Activated CD4-positive, alpha-beta T cell treated with anti-CD3 and anti-CD28 coated beads for 24 hours (primary cell): ENCODE measurements around the gene TOPBP1.
"Not testable (repeated sequence)": the region's sequence is repeated elsewhere in the genome, so short reads cannot be mapped to it uniquely, and the experiment has no call there.

Source experiments
- DNase-seq, 2 donors: peaks; one replicate each; pipeline ENCODE4 v3.0.0-alpha.2; 2020; ENCODE audit warnings: low read depth in 2 of 2

Gene TOPBP1

DNA sequence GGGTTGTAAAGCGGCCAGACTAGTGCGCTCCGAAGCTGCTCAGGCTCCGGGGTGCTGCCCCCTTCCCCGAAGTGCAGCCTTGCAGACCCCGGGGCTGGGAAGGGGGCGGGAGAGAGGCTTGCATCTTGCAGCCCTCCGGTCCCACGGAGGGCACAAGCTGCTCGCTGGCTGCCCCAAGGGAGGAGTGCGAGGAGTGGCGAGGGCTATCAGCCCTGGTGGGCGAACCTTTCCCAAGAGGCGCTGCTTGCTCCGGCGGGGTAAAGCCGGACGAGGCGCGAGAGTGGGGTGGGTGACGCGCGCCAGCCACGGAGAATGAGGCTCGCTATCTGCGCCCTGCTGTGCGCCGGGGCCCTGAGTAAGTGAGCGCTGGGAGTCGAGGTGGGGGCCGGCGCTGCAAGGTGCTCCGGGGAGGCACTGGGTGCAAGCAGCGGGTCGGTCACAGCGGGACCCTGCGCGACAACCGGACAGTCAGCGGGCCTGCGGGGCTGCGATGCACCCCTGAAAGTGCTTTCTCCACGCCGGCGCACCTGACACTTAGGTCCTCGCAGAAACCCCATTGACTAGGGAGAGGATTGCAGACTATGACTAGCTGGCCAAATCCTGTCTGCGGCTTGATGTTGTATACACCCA is 12.7 kb upstream of the TOPBP1 start:
- no peak for DNase-seq

DNA sequence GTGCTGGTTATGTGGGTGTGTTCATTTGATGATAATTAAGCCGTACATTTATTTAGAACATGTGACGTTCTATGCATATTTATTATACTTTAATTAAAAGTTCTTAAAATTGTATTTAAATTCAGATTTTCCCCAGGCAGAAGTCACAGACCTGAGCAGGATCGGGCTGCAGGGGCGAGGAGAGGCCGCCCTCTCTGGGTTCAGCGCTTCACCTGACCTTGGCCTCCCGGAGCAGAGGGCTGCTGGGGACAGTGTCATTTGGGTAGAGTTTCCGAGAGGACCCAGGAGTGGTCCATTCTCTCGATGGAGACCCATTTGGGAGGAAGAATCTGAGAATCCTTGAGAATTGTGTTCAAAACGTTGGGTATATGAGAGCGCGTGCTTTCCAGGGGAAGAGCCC is 12.0 kb upstream of the TOPBP1 start:
- no peak for DNase-seq

DNA sequence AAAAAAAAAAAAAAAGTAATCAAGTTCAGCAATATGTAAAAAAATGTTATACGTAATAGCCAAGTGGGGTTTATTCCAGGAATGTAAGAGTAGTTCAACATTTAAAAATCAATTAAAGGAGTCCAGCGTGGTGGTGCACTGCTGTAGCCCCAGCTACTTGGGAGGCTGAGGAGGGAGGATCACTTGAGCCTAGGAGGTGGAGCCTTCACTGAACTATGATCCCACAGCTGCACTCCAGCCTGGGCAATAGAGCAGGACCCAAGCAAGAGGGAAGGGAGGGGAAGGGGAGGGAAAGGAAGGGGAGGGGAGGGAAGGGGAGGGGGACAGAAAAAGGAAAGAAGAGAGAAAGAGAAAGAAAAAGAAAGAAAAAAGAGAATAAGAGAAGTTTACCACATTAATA is 10.7 kb upstream of the TOPBP1 start:
- DNase-seq = no peak

DNA sequence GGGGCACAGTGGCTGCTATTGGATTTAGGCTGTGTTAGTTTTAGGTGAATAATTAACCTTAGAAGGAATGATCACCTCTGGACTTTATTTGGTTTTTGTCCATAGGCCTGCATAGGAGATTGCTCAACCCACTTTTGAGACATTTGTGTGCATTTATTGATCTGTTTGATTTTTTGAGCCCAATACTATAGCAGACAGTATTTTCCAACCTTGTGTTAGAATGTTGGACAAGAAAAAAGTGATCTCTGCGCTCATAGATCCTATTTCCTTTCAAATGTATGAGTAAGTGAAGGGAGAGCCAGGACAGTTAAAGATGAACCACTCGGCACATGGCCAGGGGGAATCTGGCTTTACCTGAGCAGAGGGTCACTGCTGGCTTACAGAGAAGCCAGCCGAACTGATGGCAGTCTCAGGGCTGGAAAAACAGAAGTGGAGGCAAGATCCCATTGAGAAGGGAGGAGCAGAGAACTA is 8.8 kb upstream of the TOPBP1 start:
- no peak for DNase-seq

DNA sequence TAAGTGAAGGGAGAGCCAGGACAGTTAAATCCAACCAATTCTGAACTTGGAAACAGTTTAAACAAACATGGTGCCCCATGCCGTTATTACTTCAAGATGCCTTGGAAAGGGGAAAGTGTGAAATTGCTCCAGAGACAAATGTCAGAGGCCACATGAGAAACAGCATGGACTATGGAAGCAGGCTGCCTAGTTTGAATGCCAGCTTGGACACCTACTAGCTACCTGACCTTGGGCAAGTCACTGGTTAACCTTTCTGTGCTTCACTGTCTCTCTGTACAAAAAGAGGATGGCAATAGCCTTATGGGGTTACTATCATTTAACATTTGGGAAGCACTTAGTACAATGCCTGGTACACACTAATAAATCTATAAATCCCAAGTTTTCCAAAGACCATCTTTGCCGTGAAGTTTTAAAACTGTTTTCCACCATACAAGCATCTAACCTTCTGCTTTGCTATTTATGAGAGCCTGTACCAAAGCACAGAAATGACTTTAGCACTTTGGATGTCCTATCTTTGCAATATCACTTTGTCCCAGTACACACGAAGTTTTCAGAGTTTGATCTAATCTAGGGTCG is 8.3 kb upstream of the TOPBP1 start:
- no peak for DNase-seq

DNA sequence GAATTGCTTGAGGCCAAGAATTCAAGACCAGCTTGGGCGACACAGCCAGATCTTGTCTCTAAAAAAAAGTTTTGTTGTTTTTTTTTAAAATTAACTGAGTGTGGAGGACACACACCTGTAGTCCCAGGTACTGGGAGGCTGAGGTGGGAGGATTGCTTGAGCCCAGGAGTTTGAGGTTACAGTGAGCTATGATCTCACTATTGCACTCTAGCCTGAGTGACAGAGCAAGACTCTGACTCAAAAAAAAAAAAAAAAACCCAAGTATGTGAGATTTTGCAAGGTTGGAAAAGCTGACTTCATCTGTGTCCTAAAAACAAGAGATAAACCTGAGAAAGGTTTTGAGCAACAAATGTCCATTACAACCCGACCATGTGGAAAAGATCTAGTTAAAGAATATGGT is 5.4 kb upstream of the TOPBP1 start:
- DNase-seq = no peak

DNA sequence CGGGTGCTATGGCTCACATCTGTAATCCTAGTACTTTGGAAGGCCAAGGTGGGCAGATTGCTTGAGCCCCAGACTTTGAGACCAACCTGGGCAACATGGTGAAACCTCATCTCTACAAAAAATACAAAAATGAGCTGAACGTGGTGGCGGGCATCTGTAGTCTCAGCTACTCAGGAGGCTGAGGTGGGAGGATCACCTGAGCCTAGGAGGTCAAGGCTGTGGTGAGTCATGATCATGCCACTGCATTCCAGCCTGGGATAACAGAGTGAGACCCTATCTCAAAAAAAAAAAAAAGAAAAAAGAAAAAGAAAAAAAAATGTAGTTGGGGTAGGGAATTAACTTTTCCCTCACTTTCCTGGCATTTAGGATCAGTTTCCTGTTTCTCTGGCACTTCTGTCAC is 3.4 kb upstream of the TOPBP1 start:
- not testable (repeated sequence) for DNase-seq

DNA sequence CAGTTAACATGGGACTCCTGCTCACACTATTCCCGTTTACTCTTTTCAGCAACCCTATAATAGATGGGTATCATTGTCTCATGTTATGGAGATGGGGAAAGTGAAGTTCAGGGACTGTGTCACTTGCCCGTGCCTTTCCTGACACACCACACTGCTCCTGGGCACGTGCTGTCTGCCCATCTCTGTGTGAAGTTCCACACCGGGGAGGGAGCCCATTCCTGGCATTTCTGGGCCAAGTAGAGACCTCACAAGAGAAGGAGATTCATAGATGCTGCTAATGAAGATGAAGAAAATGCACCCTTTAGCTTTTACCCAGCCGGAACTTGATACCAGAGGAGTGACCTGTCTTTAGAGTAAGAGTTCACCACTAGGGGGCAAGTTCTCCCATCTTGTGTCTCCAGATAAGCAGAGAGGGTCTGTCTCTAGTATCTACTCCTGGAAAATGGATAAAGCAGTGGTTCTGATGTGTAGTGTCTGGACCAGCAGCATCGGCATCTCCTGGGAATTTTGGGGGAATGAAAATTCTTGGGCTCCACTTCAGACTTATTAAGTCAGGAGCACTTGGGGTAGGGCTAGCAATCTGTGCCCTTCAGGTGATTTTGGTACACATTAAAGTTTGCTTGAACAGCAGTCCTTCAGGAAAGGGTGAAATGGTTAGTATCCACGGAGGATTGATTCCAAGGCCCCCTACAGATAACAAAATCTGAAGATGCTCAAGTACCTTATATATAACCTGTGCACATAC is 2.0 kb upstream of the TOPBP1 start:
- DNase-seq = peak in 1 of 2 donors; percentile 10

DNA sequence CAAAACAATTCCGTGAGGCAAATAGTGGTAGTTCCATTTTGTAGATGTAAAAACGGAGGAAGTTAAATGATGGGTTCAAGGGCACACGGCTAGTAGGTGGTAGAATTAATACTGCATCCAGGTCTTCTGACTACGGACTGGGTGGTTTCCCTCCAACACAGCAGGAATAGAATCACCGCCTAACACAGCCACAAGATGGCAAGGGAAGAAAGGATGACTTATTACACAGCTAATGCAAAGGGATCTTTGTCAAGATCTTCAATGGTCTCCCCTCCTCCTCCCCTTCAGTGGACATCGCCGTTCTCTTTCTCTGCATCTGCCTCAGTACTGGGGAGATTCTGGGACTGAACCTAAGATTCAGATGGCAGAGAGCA is 524 bp upstream of the TOPBP1 start:
- DNase-seq = no peak

DNA sequence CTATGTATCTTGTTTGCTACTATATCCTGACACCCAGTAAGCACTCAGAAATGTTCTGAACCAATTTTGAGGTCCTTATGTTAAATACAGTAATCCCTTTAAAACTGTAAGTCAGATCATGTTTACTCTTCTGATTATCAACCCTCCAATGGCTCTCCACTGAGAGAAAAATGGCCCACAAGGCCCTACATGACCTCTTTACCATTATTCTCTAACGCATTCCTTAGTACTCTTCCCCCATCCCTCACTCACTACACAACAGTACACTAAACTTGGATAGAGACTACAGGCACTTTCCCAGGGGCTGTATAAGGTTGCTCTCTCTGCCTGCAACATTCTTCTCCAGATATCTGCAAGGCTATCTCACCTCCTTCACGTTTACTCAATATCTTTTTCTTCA is 1.9 kb downstream of the TOPBP1 start:
- no peak for DNase-seq

DNA sequence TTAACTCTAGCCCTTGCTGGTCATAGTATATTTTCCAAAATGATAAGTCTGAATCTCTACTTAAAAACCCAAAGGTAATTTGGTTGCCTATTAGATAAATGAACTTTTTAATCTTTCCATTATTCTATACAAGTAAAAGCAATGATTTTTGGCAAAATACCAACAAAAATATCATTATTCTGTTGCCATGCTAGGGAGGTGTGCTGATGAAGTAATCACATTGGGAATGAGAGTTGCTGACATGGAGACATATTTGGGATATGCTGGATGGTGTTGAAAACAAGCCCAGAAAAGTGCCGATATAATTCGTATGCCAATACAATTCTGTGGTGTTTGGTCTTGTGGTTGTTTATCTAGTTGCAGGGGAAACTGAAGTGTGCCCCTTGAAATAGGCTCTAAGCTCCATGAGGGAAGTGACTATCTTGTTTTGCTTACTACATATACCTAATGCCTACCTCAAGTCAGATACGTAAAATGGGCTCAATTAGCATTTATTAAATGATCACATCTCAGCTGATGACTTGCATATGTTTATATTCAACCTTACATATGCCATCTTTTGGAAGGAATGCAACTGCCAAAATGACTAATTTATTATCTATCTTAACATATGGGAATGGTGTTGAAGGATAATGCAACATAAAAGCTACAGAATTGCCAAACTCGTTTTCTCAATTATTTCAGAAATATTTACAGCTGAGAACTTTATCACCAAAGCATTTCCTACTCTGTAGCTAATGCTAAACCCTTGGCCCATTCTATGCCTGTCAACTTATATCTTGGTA is 5.8 kb downstream of the TOPBP1 start:
- no peak for DNase-seq

DNA sequence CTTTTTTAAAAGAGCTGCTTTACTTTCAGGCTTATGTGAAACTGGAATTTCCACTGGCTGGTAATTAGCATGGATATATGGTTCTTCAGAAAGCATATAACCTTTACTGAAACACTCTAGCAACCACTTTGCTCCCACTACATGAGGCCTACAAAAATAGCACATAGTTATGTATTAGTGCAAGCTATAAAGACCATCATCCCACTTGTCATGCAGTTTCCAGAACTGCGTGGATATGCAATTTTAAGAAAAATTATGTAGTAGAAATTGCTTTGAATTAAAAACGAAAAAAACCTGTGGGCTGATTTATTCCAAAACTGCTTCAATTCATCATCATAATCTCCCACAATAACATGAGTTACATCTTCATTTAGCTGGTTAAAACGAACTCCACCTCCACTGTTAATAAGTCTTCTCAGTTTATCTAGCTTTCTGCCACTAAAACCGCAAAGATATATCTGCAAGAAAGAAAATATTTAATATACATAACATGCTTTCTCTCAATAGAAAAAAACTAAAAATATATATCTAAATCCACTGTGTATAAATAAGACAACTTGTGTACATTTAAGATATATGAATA is 12.2 kb downstream of the TOPBP1 start:
- DNase-seq = no peak

DNA sequence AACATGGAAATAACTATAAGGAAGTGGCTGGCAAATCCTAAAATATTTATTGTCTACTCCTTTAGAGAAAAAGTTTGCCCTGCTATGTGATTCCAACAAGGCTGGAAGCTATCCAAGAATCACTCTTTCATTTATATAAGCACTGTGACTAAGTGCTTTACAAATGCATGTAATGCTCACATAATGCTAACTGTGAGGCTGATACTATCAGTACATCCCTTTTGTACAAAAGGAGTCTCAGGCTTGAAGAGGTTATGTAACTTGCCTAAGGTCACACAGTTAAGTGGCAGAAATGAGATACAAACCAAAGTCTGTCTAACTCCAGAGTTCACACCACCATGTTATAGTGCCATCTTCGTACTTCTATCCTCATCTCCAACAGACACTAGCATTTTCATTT is 17.0 kb downstream of the TOPBP1 start:
- no peak for DNase-seq

DNA sequence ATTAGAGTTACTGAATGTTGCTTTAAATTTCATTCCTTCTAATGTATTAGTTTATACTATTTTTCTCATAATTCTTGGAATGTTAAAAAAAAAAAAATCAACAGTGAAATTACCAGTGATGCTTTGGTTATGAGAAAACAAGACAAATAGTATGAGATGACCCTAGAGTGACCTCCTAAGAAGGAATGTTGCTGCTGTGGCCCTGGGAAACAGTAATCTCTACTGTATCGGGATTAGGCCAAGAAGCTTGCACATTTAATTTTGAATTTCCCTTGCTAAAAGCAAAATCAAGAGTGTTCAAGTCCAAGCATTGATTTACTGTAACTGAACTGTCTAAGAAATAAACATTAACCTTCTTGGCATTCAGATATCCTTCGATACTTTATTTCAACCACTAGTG is 18.1 kb downstream of the TOPBP1 start:
- no peak for DNase-seq

DNA sequence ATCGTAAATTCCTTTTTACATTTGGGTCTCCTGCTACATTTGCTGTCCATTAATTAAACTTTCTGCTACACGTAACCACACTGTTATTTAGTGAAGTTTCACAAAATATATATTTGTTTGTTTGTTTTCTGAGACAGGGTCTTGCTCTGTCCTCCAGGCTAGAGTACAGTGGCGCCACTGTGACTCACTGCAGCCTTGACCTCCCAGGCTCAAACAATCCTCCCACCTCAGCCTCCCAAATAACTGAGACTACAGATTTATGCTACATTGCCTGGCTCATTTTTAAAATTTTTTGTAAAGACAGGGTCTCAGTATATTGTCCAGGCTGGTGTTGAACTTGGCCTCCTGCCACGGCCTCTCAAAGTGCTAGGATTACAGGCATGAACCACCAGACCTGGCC is 20.5 kb downstream of the TOPBP1 start:
- no peak for DNase-seq

DNA sequence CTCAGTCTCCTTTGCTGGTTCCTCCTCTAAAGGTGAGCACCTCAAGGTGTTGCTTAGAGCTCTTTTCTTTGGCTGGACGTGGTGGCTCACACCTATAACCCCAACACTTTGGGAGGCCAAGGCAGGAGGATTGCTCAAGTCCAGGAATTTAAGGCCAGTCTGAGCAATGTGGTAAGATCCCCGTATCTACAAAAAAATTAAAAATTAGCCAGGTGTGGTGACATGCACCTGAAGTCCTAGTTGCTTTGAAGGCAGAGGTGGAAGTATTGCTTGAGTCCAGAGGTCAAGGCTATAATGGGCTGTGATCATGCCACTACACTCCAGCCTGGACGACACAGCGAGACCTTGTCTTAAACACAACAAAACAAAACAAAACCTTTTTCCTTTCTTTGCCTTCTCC is 28.3 kb downstream of the TOPBP1 start:
- DNase-seq = no peak

DNA sequence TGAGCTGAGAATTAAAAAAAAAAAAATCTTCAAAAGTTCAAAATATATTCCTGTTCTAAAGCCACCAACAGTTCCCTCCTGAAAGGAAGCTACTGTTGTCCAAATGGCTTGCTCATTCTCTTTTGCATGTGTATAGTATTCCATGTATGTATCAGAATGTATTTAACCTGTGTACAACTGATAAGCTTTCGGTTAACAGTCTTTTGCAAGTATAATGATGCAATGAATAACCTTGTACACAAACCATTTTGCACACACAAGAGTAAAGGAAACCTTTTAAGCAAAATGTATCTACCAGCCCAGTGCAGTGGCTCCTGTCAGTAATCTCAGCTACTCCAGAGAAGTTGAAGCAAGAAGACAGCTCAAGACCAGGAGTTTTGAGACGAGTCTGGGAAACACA is 32.6 kb downstream of the TOPBP1 start:
- DNase-seq = no peak

DNA sequence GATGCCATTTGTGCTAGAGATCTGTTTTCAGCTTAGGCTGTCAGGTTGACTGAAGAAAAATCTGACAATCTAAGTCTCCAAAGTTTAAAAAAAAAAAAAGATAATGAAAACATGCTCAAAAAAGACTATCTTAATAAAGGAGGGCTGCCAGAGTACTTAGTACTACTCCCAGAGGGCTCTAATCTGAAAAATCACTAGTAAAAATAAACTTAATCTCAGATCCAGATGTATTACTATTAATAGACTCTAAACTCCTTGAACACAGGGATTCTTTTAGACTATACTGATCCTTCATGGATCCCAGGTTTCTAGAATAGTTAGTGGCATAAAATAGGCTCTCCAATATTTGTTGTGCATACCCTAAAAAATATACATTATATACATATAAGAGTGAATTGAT is 34.0 kb downstream of the TOPBP1 start:
- no peak for DNase-seq

DNA sequence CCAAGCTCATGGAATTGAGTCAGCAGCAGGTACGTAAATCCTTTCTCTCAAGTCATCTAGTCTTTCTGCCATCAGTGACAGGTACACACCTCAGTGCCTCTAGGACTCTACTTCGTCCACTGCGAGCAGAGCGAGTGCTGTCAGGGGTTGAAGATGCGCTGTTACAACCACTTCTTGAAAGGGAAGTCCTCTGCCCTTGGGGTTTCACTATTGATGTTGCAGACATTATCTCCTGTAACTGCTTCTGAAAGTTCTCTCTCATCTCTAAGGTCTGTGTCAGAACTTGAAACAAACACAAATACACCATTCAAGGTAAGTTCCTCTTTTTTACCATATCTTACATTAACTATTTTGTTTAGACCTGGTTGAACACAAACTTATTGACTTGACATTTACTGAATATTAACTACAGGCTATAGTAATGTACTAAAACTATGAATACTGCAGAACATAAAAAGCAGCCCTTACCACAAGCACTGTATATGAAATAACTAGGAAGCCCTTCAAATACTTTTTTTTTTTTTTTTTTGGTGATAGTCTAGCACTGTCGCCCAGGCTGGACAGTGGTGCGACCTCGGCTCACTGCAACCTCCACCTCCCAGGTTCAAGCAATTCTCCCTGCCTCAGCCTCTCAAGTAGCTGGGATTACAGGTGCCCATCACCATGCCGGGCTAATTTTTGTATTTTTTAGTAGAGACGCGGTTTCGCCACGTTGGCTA is 41.5 kb downstream of the TOPBP1 start:
- no peak for DNase-seq

DNA sequence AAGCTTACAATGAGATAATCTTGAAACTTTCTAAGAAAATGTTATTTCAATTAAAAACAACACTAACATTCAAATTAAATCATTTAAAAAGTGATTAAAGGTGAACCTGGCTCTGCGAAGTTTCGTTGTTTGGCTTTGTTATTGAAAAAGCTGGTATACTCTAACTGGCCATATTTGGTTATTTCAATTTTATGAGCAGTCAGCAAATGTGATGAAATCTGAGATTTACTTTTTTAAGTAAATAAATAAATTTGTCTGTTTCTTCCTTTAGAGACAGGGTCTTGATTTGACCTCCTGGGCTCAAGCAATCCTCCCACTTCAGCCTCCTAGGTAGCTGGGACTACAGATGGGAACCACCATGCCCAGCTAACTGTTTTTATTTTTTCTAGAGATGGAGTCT is 50.2 kb downstream of the TOPBP1 start:
- no peak for DNase-seq

DNA sequence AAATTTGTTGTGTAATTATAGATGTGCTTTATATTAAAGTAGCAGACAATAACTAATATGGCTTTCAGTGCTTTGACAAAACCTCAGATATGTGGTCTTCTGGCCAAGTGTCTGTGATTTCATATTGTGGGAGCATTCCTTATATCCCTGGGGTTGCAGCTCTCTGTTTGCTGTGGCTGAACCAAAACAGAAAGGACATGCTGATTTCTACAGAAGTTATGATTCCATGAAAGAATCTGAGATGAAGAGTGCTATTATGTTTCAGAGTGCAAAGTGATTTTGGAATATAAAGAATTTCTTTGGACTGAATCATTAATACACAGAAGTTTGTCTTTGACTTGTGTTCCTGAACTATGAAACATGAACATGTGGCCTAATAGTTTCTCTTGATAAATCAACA is 51.7 kb downstream of the TOPBP1 start:
- DNase-seq = no peak

DNA sequence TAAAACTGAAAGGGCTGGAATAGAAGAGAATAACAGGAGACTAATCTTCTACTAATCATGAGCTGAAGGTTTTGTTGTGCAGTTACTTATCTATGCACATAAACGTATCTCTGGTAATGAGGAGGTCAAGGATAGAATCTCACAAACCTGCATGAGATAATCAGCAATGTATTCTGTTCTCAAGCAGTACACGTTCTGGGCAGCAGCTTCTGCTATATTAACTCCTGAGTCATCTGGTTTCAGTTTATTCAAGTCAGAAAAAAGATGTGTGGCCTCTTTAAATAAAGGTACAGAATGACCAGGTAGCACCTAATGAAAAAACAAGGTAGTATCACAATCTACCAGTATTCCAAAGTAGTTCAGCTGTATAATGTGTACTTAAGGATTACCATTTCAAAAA is 53.4 kb downstream of the TOPBP1 start:
- DNase-seq = no peak
